Upper lobe of left lung (tissue), 4 donors: ENCODE measurements around the gene PRSS8.

ENCODE experiments used
- CTCF ChIP-seq, 6 experiments: fragments of 450-650 bp in 4 of 6; fragments of 200-600 bp in 2 of 6; sonication (generic) in 2 of 6; IDR thresholded peaks; one replicate each; pipeline ENCODE4 v1.5.1; 2016 to 2019; ENCODE audit warnings: antibody characterized with exemption in 6 of 6
- EP300 ChIP-seq, 4 donors: sonication (generic); formaldehyde crosslinking; IDR thresholded peaks; one replicate each; pipeline ENCODE4 v1.5.1; 2017; ENCODE audit warnings: antibody characterized with exemption in 4 of 4, control low read depth in 2 of 4
- POLR2A ChIP-seq, 4 donors: fragments of 450-650 bp; IDR thresholded peaks; one replicate each; pipeline ENCODE4 v1.5.1; 2016 to 2017; ENCODE audit warnings: antibody characterized with exemption in 4 of 4, mild to moderate bottlenecking in 2 of 4
- POLR2AphosphoS5 ChIP-seq, 2 donors: sonication (generic); formaldehyde crosslinking; IDR thresholded peaks; one replicate each; pipeline ENCODE4 v1.5.1; 2017; ENCODE audit warnings: antibody characterized with exemption in 2 of 2

DNA sequence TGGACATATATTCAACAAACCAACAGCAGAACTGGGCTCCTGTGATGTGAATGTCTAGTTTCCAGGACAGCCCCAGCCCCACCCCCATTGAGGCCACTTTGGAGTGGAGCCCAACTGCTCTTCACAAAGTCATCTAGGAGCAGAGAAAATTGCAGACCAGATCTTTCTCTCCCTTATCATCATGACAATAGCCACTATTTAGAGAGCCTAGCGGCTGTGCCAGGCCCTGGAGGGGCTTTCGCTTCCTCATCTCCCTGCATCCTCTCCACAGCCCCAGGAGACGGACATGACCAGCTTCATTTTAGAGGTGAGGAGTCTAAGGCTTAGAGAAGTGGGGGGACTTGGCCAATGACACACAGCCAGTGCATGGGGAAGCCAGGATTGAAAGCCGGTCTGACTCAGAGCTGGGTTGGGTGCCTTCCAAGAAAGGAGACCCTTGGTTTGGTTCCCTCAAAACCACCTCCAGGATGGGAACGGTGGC lies 1.4 kb downstream of the PRSS8 start:
- TF ChIP-seq EP300 (IDR thresholded peaks at IDR 0.05): no peak
- TF ChIP-seq CTCF (IDR thresholded peaks at IDR 0.05): no peak
- no peak for TF ChIP-seq POLR2A (IDR thresholded peaks at IDR 0.05)
- TF ChIP-seq POLR2AphosphoS5 (IDR thresholded peaks at IDR 0.05): no peak
